ENCODE measurements around the gene CYSTM1.

DNA sequence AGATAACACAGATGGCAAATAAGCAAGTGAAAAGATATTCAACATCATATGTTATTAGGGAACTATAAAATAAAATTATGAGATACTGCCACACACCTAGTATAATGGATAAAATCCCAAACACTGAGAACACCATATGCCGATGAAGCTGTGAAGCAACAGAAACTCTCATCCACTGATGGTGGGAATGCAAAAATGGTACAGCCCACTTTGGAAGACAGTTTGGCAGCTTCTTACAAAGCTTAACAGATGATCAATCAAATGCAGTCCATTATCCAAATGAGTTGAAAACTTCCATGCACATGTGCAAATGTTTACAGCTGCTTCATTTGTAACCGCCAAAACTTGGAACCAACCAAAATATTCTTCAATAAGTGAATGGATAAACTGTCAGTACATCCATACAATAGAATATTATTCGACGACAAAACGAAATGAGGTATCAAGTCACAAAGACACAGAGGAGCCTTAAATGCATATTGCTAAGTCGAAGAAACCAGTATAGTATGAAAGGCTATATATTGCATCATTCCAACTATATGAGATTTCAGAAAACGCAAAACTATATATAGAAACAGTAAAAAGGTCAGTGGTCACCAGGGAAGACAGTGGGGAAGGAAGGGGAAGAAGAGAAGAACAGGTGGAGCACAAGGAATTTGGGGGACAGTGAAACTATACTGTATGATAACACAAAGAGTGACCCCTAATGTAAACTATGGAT is 113.0 kb downstream of the CYSTM1 start:
- TF ChIP-seq, protein P1, sequence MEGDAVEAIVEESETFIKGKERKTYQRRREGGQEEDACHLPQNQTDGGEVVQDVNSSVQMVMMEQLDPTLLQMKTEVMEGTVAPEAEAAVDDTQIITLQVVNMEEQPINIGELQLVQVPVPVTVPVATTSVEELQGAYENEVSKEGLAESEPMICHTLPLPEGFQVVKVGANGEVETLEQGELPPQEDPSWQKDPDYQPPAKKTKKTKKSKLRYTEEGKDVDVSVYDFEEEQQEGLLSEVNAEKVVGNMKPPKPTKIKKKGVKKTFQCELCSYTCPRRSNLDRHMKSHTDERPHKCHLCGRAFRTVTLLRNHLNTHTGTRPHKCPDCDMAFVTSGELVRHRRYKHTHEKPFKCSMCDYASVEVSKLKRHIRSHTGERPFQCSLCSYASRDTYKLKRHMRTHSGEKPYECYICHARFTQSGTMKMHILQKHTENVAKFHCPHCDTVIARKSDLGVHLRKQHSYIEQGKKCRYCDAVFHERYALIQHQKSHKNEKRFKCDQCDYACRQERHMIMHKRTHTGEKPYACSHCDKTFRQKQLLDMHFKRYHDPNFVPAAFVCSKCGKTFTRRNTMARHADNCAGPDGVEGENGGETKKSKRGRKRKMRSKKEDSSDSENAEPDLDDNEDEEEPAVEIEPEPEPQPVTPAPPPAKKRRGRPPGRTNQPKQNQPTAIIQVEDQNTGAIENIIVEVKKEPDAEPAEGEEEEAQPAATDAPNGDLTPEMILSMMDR (IDR thresholded peaks at IDR 0.05) = no peak
- TF ChIP-seq POLR2A (IDR thresholded peaks at IDR 0.05; ENCODE audit: low read length) (no peak), RAD21 (conservative IDR thresholded peaks at IDR 0.05 in 1 of 2, IDR thresholded peaks at IDR 0.05 in 1 of 2) (no peak), RFX5 (IDR thresholded peaks at IDR 0.05) (no peak), EP300 (IDR thresholded peaks at IDR 0.05) (no peak)
- TF ChIP-seq, protein P2, sequence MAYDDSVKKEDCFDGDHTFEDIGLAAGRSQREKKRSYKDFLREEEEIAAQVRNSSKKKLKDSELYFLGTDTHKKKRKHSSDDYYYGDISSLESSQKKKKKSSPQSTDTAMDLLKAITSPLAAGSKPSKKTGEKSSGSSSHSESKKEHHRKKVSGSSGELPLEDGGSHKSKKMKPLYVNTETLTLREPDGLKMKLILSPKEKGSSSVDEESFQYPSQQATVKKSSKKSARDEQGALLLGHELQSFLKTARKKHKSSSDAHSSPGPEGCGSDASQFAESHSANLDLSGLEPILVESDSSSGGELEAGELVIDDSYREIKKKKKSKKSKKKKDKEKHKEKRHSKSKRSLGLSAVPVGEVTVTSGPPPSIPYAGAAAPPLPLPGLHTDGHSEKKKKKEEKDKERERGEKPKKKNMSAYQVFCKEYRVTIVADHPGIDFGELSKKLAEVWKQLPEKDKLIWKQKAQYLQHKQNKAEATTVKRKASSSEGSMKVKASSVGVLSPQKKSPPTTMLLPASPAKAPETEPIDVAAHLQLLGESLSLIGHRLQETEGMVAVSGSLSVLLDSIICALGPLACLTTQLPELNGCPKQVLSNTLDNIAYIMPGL (CRISPR knock-in tag; IDR thresholded peaks at IDR 0.05; ENCODE audit: borderline replicate concordance) = no peak

Data from A549 (cell line).